Erythroblast (primary cell): ENCODE results near the gene CUX1.

Experiments
- GATA1 ChIP-seq: IDR thresholded peaks from 2 replicates; pipeline ENCODE4 v1.6.1; 2011; ENCODE audit warnings: low read depth, mild to moderate bottlenecking, control low read depth, low read length, moderate library complexity
- POLR2A ChIP-seq: IDR thresholded peaks from 2 replicates; pipeline ENCODE4 v1.6.1; 2011; ENCODE audit warnings: mild to moderate bottlenecking, low read length

- TF ChIP-seq POLR2A = no peak
- TF ChIP-seq GATA1 = no peak
Measured at GRCh38 chr7:102292813-102293798, 475.7 kb downstream of the CUX1 start.
